Measurements from ENCODE around the gene ACSF3. TPM values are rescaled to one million over a fixed set of nuclear protein-coding genes. Genes with fewer than 3 reads are reported as not detected.

The ACSF3 gene
- total and polyA plus RNA-seq, 2 of the 4 experiments (the other 2 are of a cell fraction) = 9.5 to 14.2 TPM

GRCh38 chr16:89135971-89136765, 42.5 kb downstream of the ACSF3 start:
- H3K9ac ChIP-seq (ENCODE audit: low read depth, low read length) = no peak overlapping the region
- H3K36me3 ChIP-seq (ENCODE audit: control insufficient read depth, insufficient read depth, low read length) = peaks cover 44% of the 10 kb centered on the region; the same call in 1 of the 2 replicates
- no peak overlapping the region for H2BK15ac ChIP-seq (ENCODE audit: low read depth, low read length)
- H3K9me1 ChIP-seq (ENCODE audit: insufficient read depth, low read length) = no peaks in the 10 kb centered on the region
- H3K27me3 ChIP-seq (ENCODE audit: control insufficient read depth, insufficient read depth, low read length) = no peaks in the 10 kb centered on the region
- no peak overlapping the region for H2AK9ac ChIP-seq (replicated peaks; ENCODE audit: low read depth, low read length, poor library complexity)
- no peak overlapping the region for H3K56ac ChIP-seq (ENCODE audit: extremely low read depth, insufficient read depth, low read length)
- TF ChIP-seq MAFK (IDR thresholded peaks at IDR 0.05; ENCODE audit: low read depth, low read length) = no peak
- no peak for TF ChIP-seq CEBPB (IDR thresholded peaks at IDR 0.05; ENCODE audit: low read depth, low read length)
- TF ChIP-seq NFE2L2 (IDR thresholded peaks at IDR 0.05; ENCODE audit: low read depth, low read length) = no peak
- TF ChIP-seq ELK1 (IDR thresholded peaks at IDR 0.05; ENCODE audit: borderline replicate concordance, low read depth, low read length) = no peak
- TF ChIP-seq SMC3 (IDR thresholded peaks at IDR 0.05; ENCODE audit: low read depth, low read length) = no peak
- no peak for TF ChIP-seq RAD21 (IDR thresholded peaks at IDR 0.05; ENCODE audit: low read length)
- no peak overlapping the region for H3K14ac ChIP-seq (replicated peaks; ENCODE audit: low read depth, low read length)
- no peak overlapping the region for H3K4ac ChIP-seq (ENCODE audit: low read depth, low read length)
- H3K4me3 ChIP-seq (ENCODE audit: insufficient read depth, low read depth, low read length) = no peak overlapping the region
- CTCF ChIA-PET = no interaction called here
- no peak for ATAC-seq (ENCODE audit: low read depth)
- H2AFZ ChIP-seq (replicated peaks; ENCODE audit: low read length, poor library complexity) = no peak overlapping the region
- H4K20me1 ChIP-seq (ENCODE audit: insufficient read depth, low read length) = no peaks in the 10 kb centered on the region; the same call in 1 of the 2 replicates
- H3K18ac ChIP-seq (ENCODE audit: low read depth, low read length) = no peak overlapping the region
- H4K5ac ChIP-seq (ENCODE audit: low read depth, low read length) = no peak overlapping the region
- H3K23ac ChIP-seq (ENCODE audit: low read depth, low read length) = no peak overlapping the region
- no peak overlapping the region for H3K4me2 ChIP-seq (ENCODE audit: low read depth, low read length)
- intact Hi-C loops (cut with micrococcal nuclease) = no loop called here
- DNase-seq = no peak
- no peak overlapping the region for H4K91ac ChIP-seq (ENCODE audit: insufficient read depth, low read depth, low read length)
- 92% methylated on average over 22 of the region's 35 CpGs; no CpG with 5 or more reads in 1 of the 2 experiments for WGBS, 2 experiments (ENCODE audit: extremely low coverage in 2 of 2, insufficient read length in 1 of 2)
- no peak overlapping the region for H2BK20ac ChIP-seq (ENCODE audit: low read depth, low read length)
- no TSS peak for BruUV-seq (replicated peaks)
- H3K27ac ChIP-seq (ENCODE audit: insufficient read depth, low read length) = no peak overlapping the region
- no peak overlapping the region for H2BK5ac ChIP-seq (ENCODE audit: low read depth, low read length, poor library complexity, severe bottlenecking)
- dilution Hi-C loops (cut with HindIII; ENCODE audit: low sequenced_read_pairs, unreplicated experiment) = no loop called here
- H2BK120ac ChIP-seq (ENCODE audit: low read depth, low read length) = no peak overlapping the region
- in situ Hi-C loops (cut with MboI; ENCODE audit: low sequenced_read_pairs) = no loop called here
- H3K9me3 ChIP-seq (ENCODE audit: control insufficient read depth, insufficient read depth, low read length) = no peaks in the 10 kb centered on the region
- no peak overlapping the region for H4K8ac ChIP-seq (ENCODE audit: low read depth in 2 of 2, low read length in 2 of 2)
- POLR2A ChIA-PET (ENCODE audit: unreplicated experiment) = no interaction called here
- no peak overlapping the region for H2AK5ac ChIP-seq (ENCODE audit: low read depth, low read length)
- no peaks in the 10 kb centered on the region for H3K4me1 ChIP-seq (ENCODE audit: control insufficient read depth, insufficient read depth, low read length)
- peaks cover 0 to 6% of the 10 kb centered on the region in 2 experiments; a peak in 2 of 4 replicates for H3K79me1 ChIP-seq (ENCODE audit: low read depth in 1 of 2, low read length in 2 of 2)
